ENCODE data around the gene PGA4. TPM values are rescaled to one million over a fixed set of nuclear protein-coding genes. Genes with fewer than 3 reads are reported as not detected.
"Not testable (repeated sequence)": the region's sequence is repeated elsewhere in the genome, so short reads cannot be mapped to it uniquely, and the experiment has no call there.

PGA4 gene
- 0.67 TPM for total RNA-seq (2013)
- polyA plus RNA-seq (10 to 100 TPM in 1 of 3 donors, 1 to 10 TPM in 2; 1.5 to 33.5 (median 7.0) TPM), polyA minus RNA-seq (6.4 and 10.7 TPM in 2 replicates), total RNA-seq (0 to 0.17 (median 0) reads per million in 11 experiments)

DNA sequence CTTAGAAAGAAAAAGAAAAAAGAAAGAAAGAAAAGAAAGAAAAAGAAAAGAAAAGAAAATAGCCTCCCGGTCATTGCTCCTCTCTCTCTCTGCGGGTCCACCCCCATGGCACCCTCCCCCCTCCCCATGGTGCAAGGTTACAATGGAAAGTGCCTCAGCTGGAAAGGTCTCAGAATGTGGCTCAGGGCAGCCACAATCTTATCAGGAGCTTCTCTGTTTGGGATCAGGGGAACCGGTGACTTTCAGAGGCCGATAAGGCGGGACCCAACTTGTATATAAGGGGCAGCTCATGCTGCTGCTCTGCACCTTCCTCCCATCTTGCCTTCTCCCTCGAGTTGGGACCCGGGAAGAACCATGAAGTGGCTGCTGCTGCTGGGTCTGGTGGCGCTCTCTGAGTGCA is at the start of gene PGA4:
TSS of gene PGA4 (plus strand) at position 301 of the 400 bp plus-strand sequence. CDS start at position 355, 54 bp downstream.
- H3K4me1 ChIP-seq (ENCODE audit: control insufficient read depth in 1 of 2, insufficient read depth in 2 of 2, low read length in 2 of 2); H3K4me2 ChIP-seq (replicated peaks; ENCODE audit: extremely low read depth, low read length, poor library complexity, severe bottlenecking); intact Hi-C loops (cut with micrococcal nuclease); H3K4me3 ChIP-seq (replicated peaks in 1 of 3; ENCODE audit: low read depth in 2 of 3, low read length in 3 of 3); DNase-seq; H3K9me3 ChIP-seq (replicated peaks in 1 of 2; ENCODE audit: control insufficient read depth in 1 of 2, insufficient read depth in 1 of 2, low read length in 2 of 2); H3K27me3 Mint-ChIP-seq (ENCODE audit: low read depth in 3 of 3); H3K36me3 Mint-ChIP-seq; H3K4me1 Mint-ChIP-seq; H3K9me3 Mint-ChIP-seq; H3K27me3 ChIP-seq (ENCODE audit: control insufficient read depth in 2 of 2, insufficient read depth in 2 of 2, low read length in 2 of 2); H3K27ac ChIP-seq (ENCODE audit: low read depth in 1 of 2, low read length in 2 of 2); H3K9ac ChIP-seq (ENCODE audit: insufficient read depth, low read length, poor library complexity, severe bottlenecking); H4K20me1 ChIP-seq (ENCODE audit: insufficient read depth, low read length); H3K4me3 Mint-ChIP-seq; H3K79me2 ChIP-seq (ENCODE audit: insufficient read depth, low read length); H3K27ac Mint-ChIP-seq; H3K36me3 ChIP-seq (replicated peaks in 1 of 2; ENCODE audit: control insufficient read depth in 1 of 2, insufficient read depth in 2 of 2, low read length in 2 of 2); H2AFZ ChIP-seq (ENCODE audit: insufficient read depth, low read depth, low read length, poor library complexity, severe bottlenecking): not testable (repeated sequence)
- no CpG with 5 or more reads among the region's 8 CpGs for WGBS (ENCODE audit: insufficient coverage)

DNA sequence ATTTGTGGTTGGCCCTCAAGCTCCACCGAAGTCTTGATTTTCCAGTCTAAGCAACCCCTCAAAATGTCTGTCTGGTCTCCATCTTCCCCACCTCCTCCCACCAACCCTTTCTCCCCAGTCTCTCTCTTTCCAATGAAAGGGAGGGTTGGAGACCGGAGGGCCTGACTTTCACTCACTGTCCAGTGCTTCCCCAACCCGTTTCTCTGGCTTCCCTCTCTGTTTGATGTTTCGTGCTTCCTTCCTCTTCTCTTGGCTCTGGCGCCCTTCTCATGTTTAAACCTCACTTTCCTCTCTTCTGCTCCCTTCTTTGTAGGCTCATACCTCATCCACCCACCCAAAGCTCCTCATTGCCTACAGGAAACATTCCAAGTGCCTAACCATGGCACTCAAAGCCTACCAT is 49.8 kb upstream of the PGA4 start:
- peaks cover 0 to 19% of the 10 kb centered on the region in 2 donors for H3K9me3 ChIP-seq (replicated peaks in 1 of 2; ENCODE audit: control insufficient read depth in 1 of 2, insufficient read depth in 1 of 2, low read length in 2 of 2)
- Mint-ChIP-seq H3K9me3 (peaks cover 7 to 22% (median 16%) of the 10 kb centered on the region in 7 donors), H3K36me3 (peaks cover 7% of the 10 kb centered on the region in 2 donors), H3K4me3 (peak overlapping the region; percentile 35 to 84), H3K27ac (peak overlapping the region; percentile 85 to 96 (median 92)), H3K27me3 (ENCODE audit: low read depth in 3 of 3) (peaks cover 0 to 4% (median 3%) of the 10 kb centered on the region in 3 donors), H3K4me1 (peaks cover 40% of the 10 kb centered on the region)
- no peaks in the 10 kb centered on the region for H3K36me3 ChIP-seq (replicated peaks in 1 of 2; ENCODE audit: control insufficient read depth in 1 of 2, insufficient read depth in 2 of 2, low read length in 2 of 2)
- peak overlapping the region; percentile 31 to 78 for H3K27ac ChIP-seq (ENCODE audit: low read depth in 1 of 2, low read length in 2 of 2)
- intact Hi-C loops (cut with micrococcal nuclease): loop anchor here in 1 of 2 donors (2.0 kb wide), 1 partner anchor 16 kb away; no protein-coding TSS in a partner anchor
- peak overlapping the region in 1 of 3 experiments; percentile 44 for H3K4me3 ChIP-seq (replicated peaks in 1 of 3; ENCODE audit: low read depth in 2 of 3, low read length in 3 of 3)
- H2AFZ ChIP-seq (ENCODE audit: insufficient read depth, low read depth, low read length, poor library complexity, severe bottlenecking): peak overlapping the region; percentile 56
- DNase-seq: peak in 2 of 3 donors; percentile 49 to 59
- H3K4me2 ChIP-seq (replicated peaks; ENCODE audit: extremely low read depth, low read length, poor library complexity, severe bottlenecking): peak overlapping the region; percentile 62
- 0% methylated on average over 3 of the region's 5 CpGs for WGBS (ENCODE audit: insufficient coverage)
- TF ChIP-seq, protein P1, sequence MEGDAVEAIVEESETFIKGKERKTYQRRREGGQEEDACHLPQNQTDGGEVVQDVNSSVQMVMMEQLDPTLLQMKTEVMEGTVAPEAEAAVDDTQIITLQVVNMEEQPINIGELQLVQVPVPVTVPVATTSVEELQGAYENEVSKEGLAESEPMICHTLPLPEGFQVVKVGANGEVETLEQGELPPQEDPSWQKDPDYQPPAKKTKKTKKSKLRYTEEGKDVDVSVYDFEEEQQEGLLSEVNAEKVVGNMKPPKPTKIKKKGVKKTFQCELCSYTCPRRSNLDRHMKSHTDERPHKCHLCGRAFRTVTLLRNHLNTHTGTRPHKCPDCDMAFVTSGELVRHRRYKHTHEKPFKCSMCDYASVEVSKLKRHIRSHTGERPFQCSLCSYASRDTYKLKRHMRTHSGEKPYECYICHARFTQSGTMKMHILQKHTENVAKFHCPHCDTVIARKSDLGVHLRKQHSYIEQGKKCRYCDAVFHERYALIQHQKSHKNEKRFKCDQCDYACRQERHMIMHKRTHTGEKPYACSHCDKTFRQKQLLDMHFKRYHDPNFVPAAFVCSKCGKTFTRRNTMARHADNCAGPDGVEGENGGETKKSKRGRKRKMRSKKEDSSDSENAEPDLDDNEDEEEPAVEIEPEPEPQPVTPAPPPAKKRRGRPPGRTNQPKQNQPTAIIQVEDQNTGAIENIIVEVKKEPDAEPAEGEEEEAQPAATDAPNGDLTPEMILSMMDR (IDR thresholded peaks at IDR 0.05): no peak
- no peaks in the 10 kb centered on the region for H4K20me1 ChIP-seq (ENCODE audit: insufficient read depth, low read length)
- H3K27me3 ChIP-seq (ENCODE audit: control insufficient read depth in 2 of 2, insufficient read depth in 2 of 2, low read length in 2 of 2): no peaks in the 10 kb centered on the region
- peak overlapping the region; percentile 22 for H3K9ac ChIP-seq (ENCODE audit: insufficient read depth, low read length, poor library complexity, severe bottlenecking)
- no peaks in the 10 kb centered on the region for H3K79me2 ChIP-seq (ENCODE audit: insufficient read depth, low read length)
- peaks cover 46% of the 10 kb centered on the region in 2 donors for H3K4me1 ChIP-seq (ENCODE audit: control insufficient read depth in 1 of 2, insufficient read depth in 2 of 2, low read length in 2 of 2)

All from CD14-positive monocyte (primary cell).